ENCODE data around the gene KCTD8. TPM values are rescaled to one million over a fixed set of nuclear protein-coding genes. Genes with fewer than 3 reads are reported as not detected.

Gene KCTD8
- total and polyA plus RNA-seq, 2 donors (not counting 1 experiment from before 2014, with no cell fraction given) = not detected

- no peak for TF ChIP-seq CTCF (IDR thresholded peaks at IDR 0.05)
- TF ChIP-seq EZH2 (IDR thresholded peaks at IDR 0.05; ENCODE audit: borderline replicate concordance, insufficient read depth, low read depth, low read length, poor library complexity, severe bottlenecking) = no peak
- no CpG with 5 or more reads among the region's 2 CpGs for WGBS (ENCODE audit: insufficient coverage)
- Histone ChIP-seq H3K4me2 (replicated peaks; ENCODE audit: low read depth, low read length, poor library complexity, severe bottlenecking) (no peak overlapping the region), H3K27me3 (replicated peaks in 1 of 4; ENCODE audit: control extremely low read depth in 1 of 4, control insufficient read depth in 3 of 4, insufficient read depth in 4 of 4, low read length in 3 of 4) (no peaks in the 10 kb centered on the region), H3K9me3 (ENCODE audit: control extremely low read depth in 1 of 3, control insufficient read depth in 2 of 3, insufficient read depth in 1 of 3, low read length in 2 of 3) (no peaks in the 10 kb centered on the region), H2AFZ (ENCODE audit: insufficient read depth, low read depth, low read length, poor library complexity, severe bottlenecking) (no peak overlapping the region), H3K79me2 (ENCODE audit: control insufficient read depth, insufficient read depth, low read length) (no peaks in the 10 kb centered on the region), H3K36me3 (replicated peaks in 1 of 2; ENCODE audit: control extremely low read depth in 1 of 2, control insufficient read depth in 1 of 2, extremely low read depth in 1 of 2, insufficient read depth in 2 of 2, low read length in 1 of 2) (no peaks in the 10 kb centered on the region), H4K20me1 (ENCODE audit: control insufficient read depth, insufficient read depth, low read length, poor library complexity, severe bottlenecking) (no peaks in the 10 kb centered on the region), H3K27ac (ENCODE audit: low read length in 2 of 2) (no peak overlapping the region), H3K9ac (ENCODE audit: low read length) (no peak overlapping the region), H3K4me3 (ENCODE audit: control extremely low read depth in 1 of 5, extremely low read depth in 1 of 5, insufficient read depth in 1 of 5, low read depth in 2 of 5, low read length in 4 of 5) (no peak overlapping the region), H3K4me1 (ENCODE audit: control insufficient read depth in 2 of 2, insufficient read depth in 2 of 2, low read length in 2 of 2) (no peaks in the 10 kb centered on the region)
- Mint-ChIP-seq H3K9me3 (ENCODE audit: insufficient read depth) (no peaks in the 10 kb centered on the region), H3K4me3 (no peak overlapping the region), H3K27ac (no peak overlapping the region), H3K4me1 (no peaks in the 10 kb centered on the region), H3K27me3 (no peaks in the 10 kb centered on the region)
- ATAC-seq (ENCODE audit: low read depth) (no peak), DNase-seq (no peak)
- intact Hi-C loops (cut with micrococcal nuclease) = no loop called here
- CTCF ChIA-PET = interaction anchor here (1.1 kb wide), 1 partner anchor 1294 kb away, joined by 5 read pairs; no protein-coding TSS in a partner anchor
- POLR2A ChIA-PET = no interaction called here
Measured at GRCh38 chr4:44425614-44426208, 22.9 kb downstream of the KCTD8 start.

GRCh38 chr4:44422912-44423311 lies 25.7 kb downstream of the KCTD8 start:
- no CpG with 5 or more reads among the region's 1 CpG for WGBS (ENCODE audit: insufficient coverage)
- DNase-seq (no peak), ATAC-seq (ENCODE audit: low read depth) (no peak)
- CTCF ChIA-PET = no interaction called here
- no peak overlapping the region for H3K4me2 ChIP-seq (replicated peaks; ENCODE audit: low read depth, low read length, poor library complexity, severe bottlenecking)
- H3K4me1 Mint-ChIP-seq = no peaks in the 10 kb centered on the region
- H3K4me1 ChIP-seq (ENCODE audit: control insufficient read depth in 2 of 2, insufficient read depth in 2 of 2, low read length in 2 of 2) = no peaks in the 10 kb centered on the region
- intact Hi-C loops (cut with micrococcal nuclease) = no loop called here
- no peaks in the 10 kb centered on the region for H3K27me3 ChIP-seq (replicated peaks in 1 of 4; ENCODE audit: control extremely low read depth in 1 of 4, control insufficient read depth in 3 of 4, insufficient read depth in 4 of 4, low read length in 3 of 4)
- H3K27me3 Mint-ChIP-seq = no peaks in the 10 kb centered on the region
- H3K79me2 ChIP-seq (ENCODE audit: control insufficient read depth, insufficient read depth, low read length) = no peaks in the 10 kb centered on the region
- no peak overlapping the region for H3K4me3 Mint-ChIP-seq
- H3K9me3 ChIP-seq (ENCODE audit: control extremely low read depth in 1 of 3, control insufficient read depth in 2 of 3, insufficient read depth in 1 of 3, low read length in 2 of 3) = no peaks in the 10 kb centered on the region
- H3K9me3 Mint-ChIP-seq (ENCODE audit: insufficient read depth) = no peaks in the 10 kb centered on the region
- H4K20me1 ChIP-seq (ENCODE audit: control insufficient read depth, insufficient read depth, low read length, poor library complexity, severe bottlenecking) = no peaks in the 10 kb centered on the region
- no peak for TF ChIP-seq EZH2 (IDR thresholded peaks at IDR 0.05; ENCODE audit: borderline replicate concordance, insufficient read depth, low read depth, low read length, poor library complexity, severe bottlenecking)
- no peak for TF ChIP-seq CTCF (IDR thresholded peaks at IDR 0.05)
- H3K9ac ChIP-seq (ENCODE audit: low read length) = no peak overlapping the region
- H2AFZ ChIP-seq (ENCODE audit: insufficient read depth, low read depth, low read length, poor library complexity, severe bottlenecking) = no peak overlapping the region
- no peak overlapping the region for H3K27ac Mint-ChIP-seq
- POLR2A ChIA-PET = no interaction called here
- H3K36me3 ChIP-seq (replicated peaks in 1 of 2; ENCODE audit: control extremely low read depth in 1 of 2, control insufficient read depth in 1 of 2, extremely low read depth in 1 of 2, insufficient read depth in 2 of 2, low read length in 1 of 2) = no peaks in the 10 kb centered on the region
- no peak overlapping the region for H3K4me3 ChIP-seq (ENCODE audit: control extremely low read depth in 1 of 5, extremely low read depth in 1 of 5, insufficient read depth in 1 of 5, low read depth in 2 of 5, low read length in 4 of 5)
- no peak overlapping the region for H3K27ac ChIP-seq (ENCODE audit: low read length in 2 of 2)

Measured in B cell (primary cell).